Activated CD4-positive, alpha-beta T cell treated with anti-CD3 and anti-CD28 coated beads, Interleukin-2, amount 10 ng/mL, durations not matched to agents 7 days and 5 days (primary cell): Measurements from ENCODE around the gene MAP3K14. TPM values are rescaled to one million over a fixed set of nuclear protein-coding genes. Genes with fewer than 3 reads are reported as not detected.

ENCODE experiments used
- CTCF ChIA-PET: fragments of 350-600 bp; sonication (Branson Sonifier 250); formaldehyde crosslinking; loops from one replicate; lab custom pipeline; 2021; ENCODE audit warnings: antibody characterized with exemption; lab: Charles Lee
- POLR2A ChIA-PET: fragments of 350-600 bp; sonication (Branson Sonifier 250); formaldehyde crosslinking; loops from one replicate; lab custom pipeline; 2021; ENCODE audit warnings: antibody characterized with exemption; lab: Charles Lee
- DNase-seq: peaks from one replicate; pipeline ENCODE4 v3.0.0-alpha.2; 2020
- H3K27ac Mint-ChIP-seq: one replicate; pipeline ENCODE4 v1.8.0; 2021; ENCODE audit warnings: mild to moderate bottlenecking, moderate library complexity, mixed read lengths
- H3K27me3 Mint-ChIP-seq: one replicate; pipeline ENCODE4 v1.8.0; 2021; ENCODE audit warnings: mixed read lengths
- H3K36me3 Mint-ChIP-seq: one replicate; pipeline ENCODE4 v1.8.0; 2021; ENCODE audit warnings: low read depth, mixed read lengths
- H3K4me1 Mint-ChIP-seq: one replicate; pipeline ENCODE4 v1.8.0; 2021; ENCODE audit warnings: mixed read lengths
- H3K4me3 Mint-ChIP-seq: one replicate; pipeline ENCODE4 v1.8.0; 2021; ENCODE audit warnings: mild to moderate bottlenecking, moderate library complexity, mixed read lengths
- H3K9me3 Mint-ChIP-seq: one replicate; pipeline ENCODE4 v1.8.0; 2021; ENCODE audit warnings: mixed read lengths
- total RNA-seq, 2 experiments: library from RNA; stranded (reverse); gene quantifications; one replicate each; pipeline ENCODE4 v1.2.3, GENCODE V29; 2021

The MAP3K14 gene
- total RNA-seq, 2 experiments from 2014 or later, result 25.8 to 26.0 TPM

DNA sequence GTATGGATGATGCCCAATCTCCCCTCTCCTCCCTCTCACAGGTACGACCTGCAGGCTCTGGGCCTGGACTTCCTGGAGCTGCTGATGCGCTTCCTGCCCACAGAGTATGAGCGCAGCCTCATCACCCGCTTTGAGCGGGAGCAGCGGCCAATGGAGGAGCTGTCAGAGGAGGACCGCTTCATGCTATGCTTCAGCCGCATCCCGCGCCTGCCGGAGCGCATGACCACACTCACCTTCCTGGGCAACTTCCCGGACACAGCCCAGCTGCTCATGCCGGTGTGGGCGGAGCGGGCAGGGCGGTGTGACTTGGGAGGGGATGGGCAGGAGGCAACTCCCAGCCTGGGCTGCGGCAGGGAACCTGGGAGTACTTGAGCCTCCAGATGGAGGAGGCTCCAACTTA, 73.1 kb downstream of the MAP3K14 start:
- CTCF ChIA-PET, result interaction anchor here (0.9 to 3.1 kb wide), 4 partner anchors 13 to 108 kb away, joined by 3 to 11 read pairs (median 4); partner anchors contain the start of gene ACBD4
- POLR2A ChIA-PET, result no interaction called here
- no peaks in the 10 kb centered on the region for H3K9me3 Mint-ChIP-seq
- H3K27me3 Mint-ChIP-seq, result no peaks in the 10 kb centered on the region
- H3K4me1 Mint-ChIP-seq, result peaks cover 57% of the 10 kb centered on the region
- DNase-seq, result no peak
- peak overlapping the region; percentile 79 for H3K27ac Mint-ChIP-seq
- H3K36me3 Mint-ChIP-seq, result peaks cover 76% of the 10 kb centered on the region
- no peak overlapping the region for H3K4me3 Mint-ChIP-seq

DNA sequence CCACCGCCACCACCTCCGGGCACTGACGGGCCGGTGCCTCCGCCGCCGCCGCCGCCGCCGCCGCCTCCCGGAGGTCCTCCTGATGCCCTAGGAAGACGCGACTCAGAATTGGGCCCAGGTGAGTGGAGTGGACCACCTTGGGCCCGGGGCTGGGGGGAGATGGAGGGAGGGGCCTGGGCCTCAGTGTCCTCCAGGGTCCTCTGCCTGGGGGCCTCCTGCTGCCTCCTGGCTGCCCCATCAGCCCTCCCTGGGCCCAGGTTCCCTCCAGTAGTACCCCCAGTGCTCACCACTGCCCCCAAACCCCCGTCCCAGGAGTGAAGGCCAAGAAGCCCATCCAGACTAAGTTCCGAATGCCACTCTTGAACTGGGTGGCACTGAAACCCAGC, 74.8 kb downstream of the MAP3K14 start:
- Mint-ChIP-seq H3K27me3 (no peaks in the 10 kb centered on the region), H3K27ac (no peak overlapping the region), H3K4me3 (no peak overlapping the region), H3K9me3 (no peaks in the 10 kb centered on the region), H3K36me3 (peaks cover 85% of the 10 kb centered on the region), H3K4me1 (peaks cover 57% of the 10 kb centered on the region)
- no peak for DNase-seq
- ChIA-PET POLR2A (no interaction called here), CTCF (interaction anchor here (1.9 to 3.1 kb wide), 2 partner anchors 11 to 143 kb away, joined by 5 to 11 read pairs; no protein-coding TSS in a partner anchor)

DNA sequence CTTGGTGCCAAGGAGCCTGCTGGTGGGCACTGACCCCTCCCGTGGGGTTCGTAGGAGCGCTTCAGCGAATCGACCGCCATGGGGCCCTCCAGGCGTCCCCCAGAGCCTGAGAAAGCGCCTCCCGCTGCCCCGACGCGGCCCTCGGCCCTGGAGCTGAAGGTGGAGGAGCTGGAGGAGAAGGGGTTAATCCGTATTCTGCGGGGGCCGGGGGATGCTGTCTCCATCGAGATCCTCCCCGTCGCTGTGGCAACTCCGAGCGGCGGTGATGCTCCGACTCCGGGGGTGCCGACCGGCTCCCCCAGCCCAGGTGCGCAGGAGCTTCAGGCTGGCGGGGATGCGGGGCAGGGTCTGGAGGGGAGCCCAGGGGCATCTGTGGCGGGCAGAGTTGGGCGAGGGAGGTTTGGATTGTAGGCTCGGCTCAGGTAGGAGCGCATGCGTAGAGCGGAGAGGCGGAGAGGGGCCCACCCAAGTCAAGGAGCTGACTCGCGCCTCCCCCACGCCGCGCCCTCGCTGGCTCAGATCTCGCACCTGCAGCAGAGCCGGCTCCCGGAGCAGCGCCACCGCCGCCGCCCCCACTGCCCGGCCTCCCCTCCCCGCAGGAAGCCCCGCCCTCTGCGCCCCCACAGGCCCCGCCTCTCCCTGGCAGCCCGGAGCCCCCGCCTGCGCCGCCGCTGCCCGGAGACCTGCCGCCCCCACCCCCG, 75.3 kb downstream of the MAP3K14 start:
- no peak overlapping the region for H3K27ac Mint-ChIP-seq
- ChIA-PET POLR2A (no interaction called here), CTCF (interaction anchor here (1.9 to 3.1 kb wide), 2 partner anchors 11 to 144 kb away, joined by 5 to 11 read pairs; no protein-coding TSS in a partner anchor)
- H3K4me1 Mint-ChIP-seq, result peaks cover 52% of the 10 kb centered on the region
- no peak for DNase-seq
- peaks cover 82% of the 10 kb centered on the region for H3K36me3 Mint-ChIP-seq
- H3K4me3 Mint-ChIP-seq, result no peak overlapping the region
- no peaks in the 10 kb centered on the region for H3K9me3 Mint-ChIP-seq
- no peaks in the 10 kb centered on the region for H3K27me3 Mint-ChIP-seq

DNA sequence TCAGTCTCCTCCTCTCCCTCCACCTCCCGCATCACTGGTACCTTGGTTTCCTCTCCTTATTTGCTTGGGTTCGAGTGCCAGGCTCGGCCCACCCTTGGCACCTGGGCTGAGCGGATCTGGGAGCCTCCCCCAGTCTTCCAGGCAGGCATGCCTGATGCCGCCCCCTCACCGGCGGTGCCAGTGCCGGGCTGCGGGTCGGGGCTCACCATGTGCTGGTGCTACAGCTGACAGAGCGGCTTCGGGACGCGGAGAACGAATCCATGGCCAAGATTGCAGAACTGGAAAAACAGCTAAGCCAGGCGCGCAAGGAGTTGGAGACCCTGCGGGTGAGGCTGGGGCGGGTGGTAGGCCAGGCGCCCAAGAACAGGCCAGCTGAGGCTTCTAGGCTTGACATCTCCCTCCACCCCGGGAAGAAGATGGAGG, 75.9 kb downstream of the MAP3K14 start:
- Mint-ChIP-seq H3K27ac (peak overlapping the region; percentile 5), H3K9me3 (no peaks in the 10 kb centered on the region), H3K4me1 (peaks cover 48% of the 10 kb centered on the region), H3K27me3 (no peaks in the 10 kb centered on the region), H3K4me3 (no peak overlapping the region), H3K36me3 (peaks cover 81% of the 10 kb centered on the region)
- ChIA-PET POLR2A (no interaction called here), CTCF (interaction anchor here (1.9 kb wide), 1 partner anchor 145 kb away, joined by 5 read pairs; no protein-coding TSS in a partner anchor)
- no peak for DNase-seq

DNA sequence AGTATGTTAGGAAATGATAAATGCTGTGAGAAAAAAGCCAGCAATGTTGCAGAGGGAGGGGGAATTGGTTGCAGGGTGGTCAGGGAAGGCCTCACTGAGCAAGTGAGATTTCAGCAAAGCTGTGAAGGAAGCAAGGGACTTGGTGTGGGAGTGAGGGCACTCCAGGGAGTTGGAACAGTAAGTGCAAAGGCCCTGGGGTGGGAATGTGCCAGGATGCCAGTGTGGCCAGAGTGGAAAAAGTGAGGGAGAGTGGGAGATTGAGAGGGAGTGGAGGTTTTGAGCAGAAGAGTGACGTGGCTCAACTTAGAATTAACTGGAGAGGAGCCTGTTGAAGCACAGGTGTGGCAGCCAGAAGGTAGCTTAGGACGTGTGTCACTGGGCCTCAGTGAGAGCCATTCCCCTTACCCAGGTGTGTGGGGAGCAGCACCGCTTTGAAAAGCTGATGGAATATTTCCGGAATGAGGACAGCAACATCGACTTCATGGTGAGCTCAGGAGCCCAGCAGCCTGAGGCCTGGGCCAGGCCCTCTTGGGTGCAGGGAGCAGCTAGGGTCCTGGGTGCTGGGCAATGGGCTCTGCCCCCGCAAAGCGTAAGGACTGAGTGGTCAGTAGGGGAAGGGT, 78.6 kb downstream of the MAP3K14 start:
- Mint-ChIP-seq H3K27ac (peak overlapping the region; percentile 60), H3K4me1 (peaks cover 52% of the 10 kb centered on the region), H3K27me3 (no peaks in the 10 kb centered on the region), H3K4me3 (no peak overlapping the region), H3K36me3 (peaks cover 78% of the 10 kb centered on the region), H3K9me3 (no peaks in the 10 kb centered on the region)
- no peak for DNase-seq
- POLR2A ChIA-PET, result no interaction called here
- CTCF ChIA-PET, result interaction anchor here (0.6 to 1.5 kb wide), 4 partner anchors 17 to 114 kb away, joined by 3 to 4 read pairs (median 3); no protein-coding TSS in a partner anchor

DNA sequence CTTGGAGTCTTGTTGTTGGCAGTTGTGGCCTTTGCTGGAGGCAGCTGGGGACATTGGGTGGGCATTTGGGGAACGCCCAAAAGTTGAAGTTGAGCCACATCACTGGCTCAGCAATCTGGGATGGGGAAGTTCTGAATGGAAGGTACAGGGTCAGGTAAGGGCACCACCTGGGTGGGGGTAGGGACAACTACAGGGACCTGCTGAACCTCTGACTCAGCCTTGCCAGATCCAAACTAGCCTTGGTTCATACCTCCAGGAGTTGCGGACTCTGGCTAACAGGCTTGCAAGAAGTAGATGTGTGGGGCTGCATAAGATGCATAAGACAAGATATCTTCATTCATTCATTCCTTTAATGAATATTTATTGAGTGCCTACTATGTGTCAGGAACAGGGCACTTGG, 79.1 kb downstream of the MAP3K14 start:
- no peak for DNase-seq
- Mint-ChIP-seq H3K9me3 (no peaks in the 10 kb centered on the region), H3K4me3 (no peak overlapping the region), H3K27me3 (no peaks in the 10 kb centered on the region), H3K27ac (peak overlapping the region; percentile 60), H3K4me1 (peaks cover 54% of the 10 kb centered on the region), H3K36me3 (peaks cover 77% of the 10 kb centered on the region)
- ChIA-PET CTCF (interaction anchor here (0.6 to 1.0 kb wide), 2 partner anchors 18 to 20 kb away, joined by 3 read pairs; no protein-coding TSS in a partner anchor), POLR2A (no interaction called here)

DNA sequence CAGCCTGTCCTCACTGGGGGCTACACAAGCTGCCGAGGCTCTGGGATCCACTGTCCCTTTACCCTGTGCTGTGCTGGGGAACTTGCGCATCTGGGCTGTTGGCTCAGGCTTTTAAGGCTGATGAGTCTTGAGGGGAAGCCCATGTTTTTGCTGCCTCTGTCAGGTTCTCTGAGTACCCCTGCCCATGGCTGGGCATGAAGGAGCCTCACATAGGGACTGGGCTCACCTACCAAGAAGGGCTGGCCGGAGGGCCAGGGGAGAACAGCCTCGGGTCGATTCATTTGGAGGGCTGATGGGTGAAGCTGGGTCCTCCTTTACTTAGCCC, 80.6 kb downstream of the MAP3K14 start:
- H3K36me3 Mint-ChIP-seq, result peaks cover 76% of the 10 kb centered on the region
- H3K27ac Mint-ChIP-seq, result no peak overlapping the region
- CTCF ChIA-PET, result interaction anchor here (0.5 to 3.5 kb wide), 14 partner anchors 9 to 101 kb away, joined by 3 to 20 read pairs (median 4); partner anchors contain the start of gene ACBD4
- DNase-seq, result no peak
- H3K27me3 Mint-ChIP-seq, result no peaks in the 10 kb centered on the region
- no peak overlapping the region for H3K4me3 Mint-ChIP-seq
- H3K4me1 Mint-ChIP-seq, result peaks cover 62% of the 10 kb centered on the region
- H3K9me3 Mint-ChIP-seq, result no peaks in the 10 kb centered on the region
- POLR2A ChIA-PET, result no interaction called here

DNA sequence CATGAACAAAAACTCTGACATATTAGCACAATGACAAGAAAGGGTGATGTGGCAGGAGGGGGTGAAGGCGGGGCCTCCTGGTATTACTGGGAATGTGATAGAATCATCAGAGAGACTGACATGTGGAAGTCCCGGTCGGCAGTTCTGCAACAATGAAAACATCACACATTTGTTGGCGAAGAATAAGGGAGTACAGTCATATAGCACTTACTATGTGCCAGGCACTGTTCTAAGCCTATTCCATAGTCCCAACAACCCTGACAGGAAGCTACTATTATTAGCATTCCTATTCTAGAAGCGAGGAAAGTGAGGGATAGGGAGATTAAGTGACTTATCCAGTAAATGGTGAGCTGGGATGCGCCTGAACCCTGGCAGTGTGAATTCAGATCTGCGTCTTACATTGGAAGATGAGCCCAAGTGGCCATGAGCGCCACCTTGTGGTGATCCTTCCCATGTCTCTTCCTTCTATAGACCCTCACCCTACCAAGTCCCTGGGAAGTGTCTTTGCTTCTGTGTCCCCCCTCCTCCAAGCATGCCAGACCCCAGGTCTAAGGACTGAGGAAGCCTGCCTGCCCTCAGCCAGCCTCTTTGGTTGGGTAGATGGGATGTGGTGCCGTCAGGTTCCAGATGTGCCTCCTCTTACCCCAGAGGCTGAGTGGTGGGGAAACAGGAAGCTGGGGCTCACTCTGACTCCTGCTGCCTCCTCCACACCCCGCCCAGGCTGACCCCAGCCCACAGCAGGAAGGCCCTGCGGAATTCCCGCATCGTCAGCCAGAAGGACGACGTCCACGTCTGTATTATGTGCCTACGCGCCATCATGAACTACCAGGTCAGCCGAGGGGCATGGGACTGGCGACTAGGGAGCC, 81.2 kb downstream of the MAP3K14 start:
- ChIA-PET POLR2A (interaction anchor here (0.6 to 1.0 kb wide), 2 partner anchors 24 to 81 kb away, joined by 3 to 5 read pairs; partner anchors contain the start of gene MAP3K14), CTCF (interaction anchor here (0.6 to 3.5 kb wide), 16 partner anchors 9 to 100 kb away, joined by 3 to 20 read pairs (median 4); partner anchors contain the start of gene ACBD4)
- peaks cover 62% of the 10 kb centered on the region for H3K4me1 Mint-ChIP-seq
- H3K27me3 Mint-ChIP-seq, result no peaks in the 10 kb centered on the region
- DNase-seq, result peak; percentile 84
- H3K9me3 Mint-ChIP-seq, result no peaks in the 10 kb centered on the region
- peaks cover 72% of the 10 kb centered on the region for H3K36me3 Mint-ChIP-seq
- peak overlapping the region; percentile 83 for H3K27ac Mint-ChIP-seq
- no peak overlapping the region for H3K4me3 Mint-ChIP-seq

DNA sequence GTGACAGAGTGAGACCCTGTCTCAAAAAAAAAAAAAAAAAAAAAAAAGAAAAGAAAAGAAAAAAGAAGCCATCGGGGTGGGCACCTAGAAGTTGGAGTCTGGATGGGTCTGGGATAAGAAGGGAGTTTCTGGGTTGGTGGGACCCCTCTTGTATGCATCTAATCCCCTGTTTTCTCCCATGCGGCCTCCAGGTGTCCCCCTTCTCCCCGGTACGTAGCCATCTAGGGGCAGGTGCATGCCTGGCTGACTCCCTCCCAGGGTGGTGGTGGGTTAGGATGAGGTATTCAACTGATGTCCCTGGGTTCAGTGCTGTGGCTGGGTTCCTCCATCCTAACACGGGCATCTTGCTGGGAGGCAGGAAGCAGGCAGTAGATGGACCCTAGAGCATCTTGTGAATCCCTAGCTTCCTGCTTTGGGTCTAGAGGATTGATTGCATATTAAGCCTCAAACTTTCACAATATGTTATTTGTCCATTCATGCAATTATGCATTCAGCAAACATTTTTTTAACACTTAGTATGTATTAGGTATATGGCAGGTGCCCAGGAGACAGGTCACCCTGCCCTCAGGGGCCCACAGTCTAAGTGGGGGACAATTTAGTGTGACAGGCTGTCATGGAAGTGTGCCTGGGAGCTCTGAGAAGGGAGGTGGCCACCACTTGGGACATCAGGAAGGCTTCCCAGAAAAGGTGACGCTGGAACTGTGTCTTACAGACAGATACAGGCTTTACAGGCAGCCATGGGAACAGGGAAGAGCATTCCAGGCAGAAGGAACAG, 82.0 kb downstream of the MAP3K14 start:
- H3K36me3 Mint-ChIP-seq, result peaks cover 67% of the 10 kb centered on the region
- ChIA-PET POLR2A (interaction anchor here (1.0 kb wide), 1 partner anchor 82 kb away, joined by 3 read pairs; the partner anchor contains the start of gene MAP3K14), CTCF (interaction anchor here (0.6 to 3.5 kb wide), 12 partner anchors 8 to 100 kb away, joined by 3 to 20 read pairs (median 5); partner anchors contain the start of gene ACBD4)
- no peaks in the 10 kb centered on the region for H3K9me3 Mint-ChIP-seq
- H3K4me1 Mint-ChIP-seq, result peaks cover 70% of the 10 kb centered on the region
- DNase-seq, result peak; percentile 54
- no peaks in the 10 kb centered on the region for H3K27me3 Mint-ChIP-seq
- H3K4me3 Mint-ChIP-seq, result peak overlapping the region; percentile 25
- peak overlapping the region; percentile 83 for H3K27ac Mint-ChIP-seq

DNA sequence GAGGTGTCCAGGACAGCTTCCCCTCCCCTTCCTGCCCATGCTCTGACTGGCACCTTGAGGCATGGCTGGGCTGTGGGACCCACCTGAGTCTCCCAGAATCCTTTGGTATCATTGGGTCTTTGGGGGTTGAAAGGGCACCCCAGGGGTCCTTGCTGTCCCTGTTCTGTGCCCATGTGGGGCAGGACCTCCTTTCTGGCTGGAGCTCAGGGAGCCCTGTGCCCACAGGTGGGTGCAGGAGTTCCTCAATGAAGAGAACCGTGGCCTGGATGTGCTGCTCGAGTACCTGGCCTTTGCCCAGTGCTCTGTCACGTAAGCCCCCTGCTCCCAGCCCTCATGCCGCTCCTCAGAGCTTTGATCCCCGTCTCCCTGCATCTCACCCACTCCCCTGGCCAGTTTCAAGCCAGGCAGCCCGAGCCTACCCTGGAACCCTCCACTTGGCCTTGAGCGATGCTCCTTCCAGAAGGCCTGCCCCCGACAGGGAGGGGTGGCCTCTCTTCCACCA, 83.3 kb downstream of the MAP3K14 start:
- DNase-seq, result no peak
- Mint-ChIP-seq H3K27me3 (no peaks in the 10 kb centered on the region), H3K4me3 (no peak overlapping the region), H3K4me1 (peaks cover 78% of the 10 kb centered on the region), H3K27ac (peak overlapping the region; percentile 55), H3K9me3 (no peaks in the 10 kb centered on the region), H3K36me3 (peaks cover 56% of the 10 kb centered on the region)
- ChIA-PET CTCF (interaction anchor here (0.8 to 3.5 kb wide), 2 partner anchors 14 to 98 kb away, joined by 5 to 10 read pairs; partner anchors contain the start of gene ACBD4), POLR2A (no interaction called here)
